ENCODE results near the gene TEAD1.

TEAD1 gene

DNA sequence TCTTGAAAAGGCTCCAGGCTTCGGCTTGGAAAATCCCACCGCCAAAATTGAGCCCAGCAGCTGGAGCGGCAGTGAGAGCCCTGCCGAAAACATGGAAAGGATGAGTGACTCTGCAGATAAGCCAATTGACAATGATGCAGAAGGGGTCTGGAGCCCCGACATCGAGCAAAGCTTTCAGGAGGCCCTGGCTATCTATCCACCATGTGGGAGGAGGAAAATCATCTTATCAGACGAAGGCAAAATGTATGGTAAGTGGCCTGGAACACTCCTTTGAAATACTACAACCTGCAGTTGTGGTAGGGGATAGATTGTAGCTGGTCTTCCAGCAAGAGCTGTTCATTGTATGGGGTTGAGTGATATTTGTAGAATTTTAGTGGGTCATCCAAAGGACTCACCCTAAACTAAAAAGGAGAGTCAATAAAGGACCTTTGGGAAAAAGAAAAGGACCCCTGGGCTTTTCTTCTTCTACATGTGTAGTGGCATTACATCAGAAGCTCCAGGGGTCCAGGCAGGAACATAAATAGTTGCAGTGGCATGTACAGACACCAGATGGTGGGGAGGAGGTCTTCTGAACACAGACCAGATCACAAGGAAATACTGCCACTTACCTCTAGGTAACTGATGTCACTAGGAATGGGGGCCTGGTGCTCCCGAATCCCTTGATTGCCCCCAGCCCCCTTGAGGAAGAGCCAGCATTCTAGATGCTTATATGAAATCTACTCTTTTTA, 90.1 kb downstream of the TEAD1 start:
- DNase-seq (ENCODE audit: low read depth in 2 of 2), result no peak

DNA sequence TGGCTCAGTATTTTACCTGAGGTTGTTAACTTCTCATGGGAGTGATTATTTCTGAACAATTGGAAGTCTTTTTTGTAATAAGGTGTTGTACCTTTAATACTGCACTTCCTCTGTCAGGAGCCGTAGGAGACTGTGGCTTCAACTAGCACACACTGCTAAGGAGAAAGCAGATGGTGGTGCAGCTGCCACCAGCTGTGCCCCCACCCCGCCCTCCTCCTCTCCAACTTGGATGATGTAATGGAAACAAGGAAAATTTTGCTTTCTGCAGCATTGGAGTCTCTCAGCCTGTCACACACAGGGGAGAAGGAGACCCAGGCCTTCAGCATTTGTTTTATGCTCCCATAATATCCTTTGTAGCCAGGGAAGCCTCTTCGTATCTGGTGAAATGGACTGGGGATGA, 91.2 kb downstream of the TEAD1 start:
- no peak for DNase-seq (ENCODE audit: low read depth in 2 of 2)

DNA sequence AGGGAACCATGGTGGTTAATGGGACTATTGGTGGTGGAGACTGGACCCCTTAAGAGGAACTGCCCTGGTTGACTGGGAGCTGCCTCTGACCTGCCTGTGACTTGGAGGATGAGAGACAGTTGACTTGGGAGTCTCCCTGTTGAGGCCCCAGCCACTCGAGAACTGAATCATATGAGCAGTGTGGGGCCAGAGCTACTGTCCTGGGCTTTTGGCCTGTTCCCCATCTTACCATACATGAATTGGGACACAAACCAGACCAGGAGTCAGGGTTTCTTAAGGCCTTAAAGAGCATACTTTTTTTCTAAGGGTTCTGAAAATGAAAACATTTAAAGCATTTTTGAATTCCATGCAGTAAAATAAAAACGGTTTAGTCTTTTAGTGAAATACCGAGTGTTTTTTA, 92.8 kb downstream of the TEAD1 start:
- DNase-seq (ENCODE audit: low read depth in 2 of 2), result no peak

DNA sequence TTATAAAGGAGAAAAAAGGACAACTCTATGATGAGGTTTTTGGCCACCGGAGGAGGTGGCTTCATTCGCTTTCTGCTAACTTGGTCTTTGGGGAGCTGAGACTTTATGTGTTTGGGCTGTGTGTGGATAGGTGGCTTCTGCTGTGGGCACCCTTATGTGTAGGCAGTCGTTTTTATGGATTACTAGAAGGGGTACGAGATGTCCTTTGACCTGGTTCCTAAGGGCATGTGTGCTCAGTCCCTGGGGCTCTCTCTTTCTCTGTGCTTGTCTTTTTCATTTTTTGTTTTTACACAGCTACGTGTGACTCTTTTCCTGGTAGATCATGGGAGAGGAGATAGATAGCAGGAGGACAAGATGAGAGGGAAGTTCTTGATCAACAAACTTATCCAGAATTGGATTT, 93.4 kb downstream of the TEAD1 start:
- no peak for DNase-seq (ENCODE audit: low read depth in 2 of 2)

DNA sequence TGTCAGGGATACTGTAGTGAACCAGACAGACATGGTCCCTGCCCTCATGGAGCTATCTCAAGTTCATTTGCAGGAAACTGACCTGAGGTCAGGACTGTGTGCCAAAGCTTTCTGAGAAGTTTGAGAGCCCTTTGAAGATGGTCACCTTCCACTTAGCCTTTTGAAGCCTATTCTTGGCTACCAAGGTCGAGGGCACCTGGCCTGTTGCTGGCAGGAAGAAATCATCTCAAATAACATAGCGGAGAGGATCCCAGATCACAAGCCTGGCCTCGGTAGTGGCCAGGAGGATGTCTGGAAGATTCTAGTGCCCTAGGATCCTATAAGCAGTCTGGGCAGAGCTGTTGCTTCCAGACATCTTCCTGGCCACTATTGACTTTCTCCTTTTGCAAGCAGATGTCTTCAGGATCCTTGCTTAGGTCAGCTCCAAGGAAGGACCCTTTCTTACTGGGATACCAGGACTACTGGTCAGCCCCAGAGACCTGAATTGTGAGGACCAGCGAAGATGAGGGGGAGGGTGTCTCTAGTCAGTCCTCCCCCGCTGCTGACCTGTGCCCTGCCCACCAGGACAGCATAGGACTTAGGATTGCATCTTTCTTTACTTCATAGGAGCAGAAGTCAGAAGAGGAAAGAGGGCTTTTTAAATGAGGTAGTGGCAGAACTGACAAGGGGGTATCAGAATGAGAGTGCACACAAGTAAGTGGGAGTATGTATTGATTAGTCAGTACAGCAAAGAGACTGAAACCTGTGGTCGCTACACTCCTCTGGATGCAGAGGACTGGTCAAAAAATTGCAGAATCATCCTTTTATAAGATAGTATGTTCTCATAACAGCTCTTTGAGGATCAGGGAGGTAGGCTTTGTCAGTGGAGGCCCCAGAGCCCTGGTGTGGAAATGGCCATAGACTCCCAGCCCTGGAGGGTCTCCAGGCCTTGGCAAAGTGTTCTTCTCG, 94.8 kb downstream of the TEAD1 start:
- no peak for DNase-seq (ENCODE audit: low read depth in 2 of 2)

DNA sequence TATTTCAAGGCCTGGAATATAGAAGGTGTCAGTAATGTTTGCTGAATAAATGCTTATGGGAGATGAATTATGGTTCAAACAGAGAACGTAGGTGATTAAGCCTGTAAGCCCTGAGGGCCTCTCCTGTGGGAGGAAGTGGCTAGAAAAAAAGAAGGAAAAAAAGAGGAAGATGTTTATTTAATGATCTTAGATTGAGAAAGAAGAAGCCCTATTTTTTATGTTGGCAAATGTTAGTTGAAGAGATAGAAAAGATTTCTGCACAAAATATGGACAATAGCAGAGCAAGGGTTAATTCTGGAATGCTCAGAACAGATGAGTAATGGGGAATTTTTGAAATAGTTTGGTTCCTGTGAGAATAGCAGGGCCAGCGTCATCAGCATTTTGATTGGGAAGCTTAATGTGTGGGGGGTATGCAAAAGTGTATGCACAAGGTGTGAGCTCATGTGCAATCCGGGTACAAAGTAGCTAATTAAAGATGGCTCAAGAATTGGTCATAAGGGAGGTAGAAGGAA, 95.7 kb downstream of the TEAD1 start:
- DNase-seq (ENCODE audit: low read depth in 2 of 2), result no peak

DNA sequence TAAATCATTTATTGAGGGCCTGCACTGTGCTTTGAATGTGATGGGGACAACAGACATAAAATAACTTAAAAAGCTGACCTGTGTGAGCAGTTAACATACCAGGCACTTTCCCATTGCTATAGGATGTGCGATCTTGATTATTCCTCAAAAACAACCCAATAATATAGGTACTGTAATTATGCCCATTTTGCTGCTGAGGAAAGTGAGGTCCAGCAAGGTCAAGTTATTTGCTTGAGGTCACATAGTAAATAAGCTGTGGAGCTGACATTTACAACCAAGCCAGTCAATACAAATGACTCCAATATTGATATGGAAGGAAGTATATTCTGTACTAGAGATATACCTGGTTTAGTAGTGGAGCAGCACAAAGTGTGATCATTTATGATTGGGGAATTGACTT, 96.2 kb downstream of the TEAD1 start:
- DNase-seq (ENCODE audit: low read depth in 2 of 2), result no peak

DNA sequence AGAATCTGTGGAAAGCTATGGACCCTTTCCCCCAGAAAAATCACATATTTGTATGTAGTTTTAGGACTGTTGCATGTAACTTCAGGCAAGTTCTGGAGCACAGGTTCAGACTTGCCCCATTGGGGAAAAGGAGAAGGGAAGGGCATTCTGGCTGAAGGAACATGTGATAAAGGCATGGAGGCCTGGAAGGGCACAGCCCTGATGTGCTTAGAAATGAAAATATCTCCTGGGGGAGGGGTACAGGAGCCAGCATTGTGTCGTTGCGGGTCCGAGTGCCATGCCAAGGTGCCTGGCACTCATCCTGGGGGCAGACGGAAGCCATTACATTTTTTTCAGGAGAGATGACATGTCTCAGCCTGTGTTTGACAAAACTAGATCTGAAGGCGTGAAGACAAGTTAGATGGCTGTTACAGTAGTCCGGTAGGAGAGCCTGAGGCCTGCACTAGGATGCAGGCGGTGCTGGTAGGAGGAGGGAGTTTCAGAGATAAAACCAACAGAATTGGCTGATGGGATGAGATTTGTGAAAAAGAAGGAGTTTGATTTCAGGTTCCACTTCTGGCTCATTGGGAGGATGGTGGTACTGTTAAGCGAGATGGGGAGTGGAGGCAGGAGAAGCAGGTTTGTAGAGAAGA, 96.9 kb downstream of the TEAD1 start:
- no peak for DNase-seq (ENCODE audit: low read depth in 2 of 2)

DNA sequence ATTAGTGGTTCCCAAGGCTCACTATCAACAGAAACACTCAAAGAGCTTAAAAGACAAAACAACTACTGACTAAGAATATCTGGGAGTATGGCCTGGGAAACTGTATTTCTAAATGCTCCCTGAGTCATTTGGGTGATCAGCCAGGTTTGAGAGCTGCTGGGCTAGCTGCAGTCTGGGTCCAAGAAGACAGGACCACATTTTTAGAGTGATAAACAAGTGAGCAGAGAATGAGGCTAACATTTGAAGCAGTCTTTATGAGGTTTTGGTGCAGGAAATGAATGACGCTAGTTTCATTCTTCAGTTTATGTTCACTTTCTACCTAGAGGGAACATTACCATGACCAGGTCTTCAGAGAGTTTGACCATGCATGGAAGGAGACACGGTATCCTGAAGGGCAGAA, 97.7 kb downstream of the TEAD1 start:
- DNase-seq (ENCODE audit: low read depth in 2 of 2), result no peak

DNA sequence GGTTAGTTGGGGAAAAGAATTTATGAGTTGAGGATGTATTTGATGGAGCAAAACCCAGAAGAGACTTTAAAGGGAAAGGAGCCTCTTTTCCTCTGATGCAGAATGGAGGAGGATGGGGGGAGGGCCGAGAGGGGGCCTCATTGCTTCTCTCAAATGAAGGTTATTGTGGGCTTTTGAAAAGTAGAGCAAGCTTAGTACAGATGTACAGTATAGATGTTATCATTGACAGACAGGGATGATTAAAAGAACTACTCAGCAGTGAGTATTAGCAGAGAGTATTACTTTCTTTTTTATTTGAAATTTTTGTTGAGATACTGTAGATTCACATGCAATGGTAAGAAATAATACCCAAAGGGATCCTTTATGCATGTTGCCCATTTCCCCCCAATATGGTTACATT, 98.1 kb downstream of the TEAD1 start:
- DNase-seq (ENCODE audit: low read depth in 2 of 2), result no peak

DNA sequence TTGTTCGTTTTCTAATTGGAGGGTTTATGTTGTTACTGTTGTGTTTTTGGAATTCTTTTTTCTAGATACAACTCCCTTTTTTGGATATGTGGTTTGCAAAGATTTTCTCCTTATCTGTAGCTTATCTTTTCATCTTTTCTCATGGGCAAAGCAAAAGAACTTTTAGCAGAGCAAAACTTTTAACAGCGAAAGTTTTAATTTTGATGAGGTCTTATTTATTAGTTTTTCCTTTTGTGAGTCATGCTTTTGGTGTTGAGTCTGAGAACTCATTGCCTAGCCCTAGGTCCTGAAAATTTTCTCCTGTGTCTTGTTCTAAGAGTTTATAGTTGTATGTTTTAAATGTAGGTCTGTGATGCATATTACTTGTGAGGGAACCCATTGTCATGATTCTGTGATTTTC, 99.4 kb downstream of the TEAD1 start:
- no peak for DNase-seq (ENCODE audit: low read depth in 2 of 2)

DNA sequence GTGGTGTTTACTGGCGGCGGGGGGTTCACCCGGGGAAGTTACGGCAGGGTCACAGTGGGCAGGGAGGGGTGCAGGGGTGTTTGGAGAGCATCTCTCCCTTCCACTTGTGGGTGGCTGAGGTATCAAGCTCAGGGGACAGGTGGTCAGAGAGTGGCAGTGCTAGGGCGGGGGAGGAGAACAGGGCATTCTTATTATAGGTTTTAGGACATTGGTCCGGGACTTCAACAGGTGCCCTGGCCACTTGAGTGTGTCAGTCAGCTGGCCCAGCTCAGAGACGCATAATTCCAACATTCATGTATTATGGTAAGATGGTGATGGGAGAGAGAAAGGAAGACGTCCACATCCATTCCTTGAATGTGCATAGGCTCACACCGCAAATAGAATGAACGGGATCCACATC, 101.7 kb downstream of the TEAD1 start:
- DNase-seq (ENCODE audit: low read depth in 2 of 2), result no peak

DNA sequence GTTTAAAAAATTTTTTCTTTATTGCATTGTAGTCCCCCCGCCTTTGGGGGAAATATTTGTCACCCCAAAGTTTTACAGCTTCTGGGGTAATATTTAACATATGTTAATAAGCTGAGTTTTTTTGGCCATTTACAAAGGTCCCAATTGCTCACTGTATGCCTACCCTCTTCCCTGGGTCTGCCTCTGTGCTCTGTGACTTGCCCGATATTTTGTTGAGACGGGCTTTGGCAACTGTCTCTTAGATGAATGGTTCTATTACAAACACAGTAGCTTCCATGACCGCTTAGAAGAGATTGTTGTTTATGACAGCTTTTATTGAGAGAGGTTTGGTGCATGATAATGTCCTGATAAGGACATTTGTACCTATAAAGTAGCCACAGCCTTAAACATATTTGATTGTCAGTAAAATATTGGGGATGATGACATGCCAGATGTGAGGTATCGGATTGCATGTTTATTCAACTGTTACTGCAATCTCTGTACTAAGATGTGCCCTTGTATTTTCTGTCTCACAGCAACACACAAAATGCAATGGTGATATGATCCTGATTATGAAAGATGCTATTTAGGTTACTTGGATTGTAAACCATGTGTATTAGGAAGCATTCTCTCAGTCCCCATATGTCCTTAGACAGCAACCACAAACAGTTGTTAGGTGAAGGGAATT, 103.1 kb downstream of the TEAD1 start:
- DNase-seq (ENCODE audit: low read depth in 2 of 2), result no peak

DNA sequence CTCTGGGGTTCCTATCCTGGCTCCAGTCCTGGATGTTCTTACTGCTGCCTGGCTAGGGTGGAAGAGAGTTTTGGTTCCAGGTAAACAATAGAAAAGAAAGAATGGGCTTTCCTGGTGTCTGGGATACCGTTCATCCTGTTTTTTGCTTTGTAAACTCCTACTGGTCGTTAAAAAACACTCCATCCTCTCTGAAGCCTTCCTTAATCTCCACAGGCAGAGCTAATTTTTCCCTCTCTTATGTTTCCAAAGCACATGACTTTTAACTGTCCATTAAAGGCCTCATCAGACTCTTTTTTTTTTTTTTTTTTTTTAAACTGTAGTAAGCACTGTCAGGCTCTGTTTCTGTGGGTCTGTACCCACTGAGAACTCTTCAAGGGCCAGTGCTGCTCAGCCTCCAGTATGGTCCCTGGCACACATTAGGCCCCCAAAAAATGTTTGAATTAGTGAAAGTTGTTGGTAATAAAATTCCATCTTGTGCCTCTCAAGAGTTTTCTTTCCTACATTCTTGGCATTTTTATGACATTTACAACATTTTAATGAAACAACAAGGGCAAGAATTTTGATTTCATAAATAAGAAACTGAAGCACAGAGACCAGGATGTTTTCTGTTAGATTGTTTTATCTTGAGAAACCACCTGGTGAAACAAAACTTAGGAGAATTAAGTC, 104.2 kb downstream of the TEAD1 start:
- no peak for DNase-seq (ENCODE audit: low read depth in 2 of 2)

DNA sequence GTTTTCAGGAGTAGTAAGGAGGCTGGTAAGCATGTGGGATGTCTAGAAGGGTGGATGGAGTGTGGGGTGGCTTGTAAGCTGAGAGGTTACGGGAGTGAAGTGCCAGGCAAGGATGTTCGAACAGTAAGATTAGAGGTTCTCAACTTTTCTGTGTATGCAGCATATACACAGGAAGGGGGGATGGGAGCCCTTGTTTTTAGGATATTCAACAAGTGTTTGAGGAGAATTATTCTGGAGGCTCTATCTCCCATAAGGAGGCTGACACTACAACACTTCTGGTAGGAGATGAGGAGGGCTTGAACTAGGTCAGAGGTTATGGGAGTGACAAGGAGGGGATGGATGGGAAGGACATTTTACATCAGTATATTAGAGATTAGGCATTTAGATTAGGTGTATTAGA, 109.5 kb downstream of the TEAD1 start:
- no peak for DNase-seq (ENCODE audit: low read depth in 2 of 2)

DNA sequence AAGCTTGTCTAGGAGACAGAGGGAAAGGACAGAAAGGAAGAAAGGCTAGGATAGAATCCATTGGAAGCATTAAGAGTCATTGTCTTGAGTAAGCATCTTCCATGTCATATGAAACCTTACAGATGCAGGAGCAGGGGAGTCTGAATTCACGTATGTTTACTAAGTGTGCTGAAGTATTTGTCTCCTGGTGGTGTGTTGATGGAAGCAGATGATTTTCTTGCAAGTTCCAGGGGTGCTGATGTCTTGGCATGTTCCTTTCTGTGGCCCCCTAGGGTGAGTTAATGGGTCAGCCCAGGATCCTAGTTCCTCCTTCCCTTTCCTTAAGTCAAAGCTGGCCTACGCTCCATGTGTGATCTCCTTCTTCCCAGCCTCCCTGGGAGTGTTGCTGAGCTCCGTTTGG, 110.2 kb downstream of the TEAD1 start:
- DNase-seq (ENCODE audit: low read depth in 2 of 2), result no peak

DNA sequence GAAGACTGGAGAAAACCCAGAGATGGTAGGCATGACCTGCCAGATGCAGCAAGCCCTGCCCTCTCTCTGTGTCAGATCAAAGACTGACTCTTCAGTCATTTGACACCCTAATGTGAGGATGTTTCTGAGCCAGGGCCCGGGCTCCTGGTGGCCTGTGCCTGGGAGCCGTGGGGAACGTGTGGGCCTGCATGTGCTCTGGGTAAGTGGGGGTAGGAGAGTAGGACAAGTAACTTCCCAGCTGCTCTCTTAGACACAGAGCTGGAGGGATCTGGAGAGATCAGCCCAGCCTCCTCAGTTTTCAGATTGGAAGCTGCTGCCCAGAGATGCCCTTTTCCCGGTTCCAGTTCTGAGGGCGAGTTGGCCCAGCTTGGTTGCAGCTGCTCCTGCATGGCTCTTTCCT, 110.8 kb downstream of the TEAD1 start:
- DNase-seq (ENCODE audit: low read depth in 2 of 2), result no peak

DNA sequence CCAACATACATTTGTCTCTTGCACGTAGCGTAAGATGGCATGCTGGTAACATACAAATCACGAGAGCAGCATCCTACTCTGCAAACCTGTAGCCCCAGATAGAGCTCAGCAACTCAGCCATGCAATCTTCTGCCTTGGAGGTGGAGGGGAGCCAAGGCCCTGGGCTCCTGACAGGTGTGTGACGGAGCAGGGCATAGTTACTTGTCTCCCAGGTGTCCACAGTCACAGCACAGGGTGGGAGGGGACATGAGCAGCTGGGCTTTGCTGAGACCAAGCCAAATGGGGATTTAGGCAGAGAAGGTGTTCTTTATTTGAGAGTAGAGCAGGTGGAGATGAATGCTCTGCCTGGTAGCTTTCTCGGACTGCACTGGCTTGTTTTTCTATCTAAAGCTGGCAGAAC, 111.7 kb downstream of the TEAD1 start:
- DNase-seq (ENCODE audit: low read depth in 2 of 2), result no peak

DNA sequence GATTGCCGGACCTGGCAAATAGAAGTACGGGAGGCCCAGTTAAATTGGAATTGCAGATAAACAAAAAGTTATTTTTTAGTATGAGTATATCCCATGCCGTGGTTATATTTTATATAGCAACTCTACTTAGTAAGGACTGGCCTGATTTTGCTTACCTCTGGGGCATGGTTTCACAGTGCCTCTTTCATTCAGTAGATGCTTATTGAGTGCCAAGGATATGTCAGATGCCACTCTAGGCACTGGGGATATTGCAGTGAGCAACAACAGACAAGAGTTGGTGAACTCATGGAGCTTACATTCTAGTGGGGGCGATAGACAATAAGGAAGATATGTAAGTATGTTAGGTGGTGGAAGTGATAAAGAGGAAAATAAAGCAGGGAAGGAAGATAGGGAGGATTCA, 112.2 kb downstream of the TEAD1 start:
- no peak for DNase-seq (ENCODE audit: low read depth in 2 of 2)

DNA sequence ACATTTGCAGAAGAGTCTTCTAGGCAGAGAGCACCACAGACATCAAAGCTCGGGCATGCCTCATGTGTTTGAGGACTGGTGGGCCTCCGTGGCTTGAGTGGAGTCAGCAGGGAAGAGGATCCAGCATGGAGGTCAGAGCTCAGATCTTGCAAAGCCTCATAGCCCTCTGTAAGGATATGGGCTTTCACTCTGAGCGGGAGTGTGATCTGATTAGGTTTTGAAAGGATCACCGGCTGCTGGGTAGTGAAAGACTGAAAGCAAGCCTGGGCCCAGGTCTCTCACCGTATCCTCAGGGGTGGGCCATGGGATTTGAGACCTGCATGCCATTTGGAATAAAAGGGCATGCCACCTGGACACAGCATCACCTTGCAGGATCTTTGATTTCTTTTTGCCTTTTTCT, 112.7 kb downstream of the TEAD1 start:
- no peak for DNase-seq (ENCODE audit: low read depth in 2 of 2)

DNA sequence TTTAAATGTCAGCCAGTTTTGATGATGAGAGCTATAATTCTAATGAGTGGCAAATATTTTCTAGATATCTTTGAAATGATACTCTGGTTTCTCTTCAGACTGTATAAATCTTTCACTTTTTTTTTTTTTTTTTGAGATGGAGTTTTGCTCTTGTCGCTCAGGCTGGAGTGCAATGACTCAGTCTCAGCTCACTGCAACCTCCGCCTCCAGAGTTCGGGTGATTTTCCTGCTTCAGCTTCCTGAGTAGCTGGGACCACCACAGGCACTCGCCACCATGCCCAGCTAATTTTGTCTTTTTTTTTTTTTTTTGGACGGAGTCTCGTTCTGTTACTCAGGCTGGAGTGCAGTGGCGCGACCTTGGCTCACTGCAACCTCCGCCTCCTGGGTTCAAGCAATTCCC, 113.6 kb downstream of the TEAD1 start:
- no peak for DNase-seq (ENCODE audit: low read depth in 2 of 2)
